Measurements from ENCODE around the gene MYO5A.

DNA sequence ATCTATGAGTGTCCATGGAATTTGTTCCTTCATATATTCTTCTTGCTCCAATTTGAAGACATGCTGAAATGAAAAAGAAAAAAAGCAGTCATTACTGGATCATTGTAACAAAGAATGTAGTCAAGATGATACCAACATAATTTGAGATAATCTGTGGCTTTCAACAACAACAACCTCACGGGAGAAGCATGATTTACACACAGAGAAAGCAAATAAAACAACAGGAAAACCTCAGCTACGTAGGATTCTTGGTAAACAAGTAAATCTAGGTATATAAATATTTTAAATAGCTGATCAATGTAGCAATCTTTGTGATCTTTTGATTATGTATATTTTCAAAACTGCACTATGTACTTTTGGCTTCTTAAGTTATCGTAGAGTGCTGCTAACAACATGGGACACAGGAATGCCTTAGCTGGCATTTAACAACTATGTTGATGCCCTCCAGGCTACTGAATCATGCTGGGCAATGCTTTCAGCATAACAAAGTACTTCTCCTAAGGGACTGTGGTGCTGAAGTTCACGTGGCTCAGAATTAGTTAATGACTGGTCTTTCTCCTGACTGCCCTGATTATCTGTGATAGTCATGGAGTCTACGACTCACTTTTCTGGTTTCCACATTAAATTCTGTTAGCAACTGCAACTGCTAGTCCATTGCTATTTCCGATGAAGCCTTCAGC, 136.5 kb downstream of the MYO5A start:
- TF ChIP-seq CTCF (IDR thresholded peaks at IDR 0.05; ENCODE audit: low read depth, low read length) (no peak), POLR2A (IDR thresholded peaks at IDR 0.05; ENCODE audit: extremely low read depth, insufficient read length) (no peak), MYC (IDR thresholded peaks at IDR 0.05; ENCODE audit: low read depth, low read length) (no peak)
- TF ChIP-seq, protein P1, sequence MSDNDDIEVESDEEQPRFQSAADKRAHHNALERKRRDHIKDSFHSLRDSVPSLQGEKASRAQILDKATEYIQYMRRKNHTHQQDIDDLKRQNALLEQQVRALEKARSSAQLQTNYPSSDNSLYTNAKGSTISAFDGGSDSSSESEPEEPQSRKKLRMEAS (IDR thresholded peaks at IDR 0.05; ENCODE audit: low read depth, low read length) = no peak

Data from NB4 (cell line).